Stimulated activated CD8-positive, alpha-beta memory T cell treated with anti-CD3 and anti-CD28 coated beads, Interleukin-15, amount 100 ng/mL, for 24 hours (primary cell): ENCODE measurements around the gene FBXL13.
A peak's percentile ranks its signal among the peaks of the same experiment; 100 is the strongest.
"Not testable (repeated sequence)": the region's sequence is repeated elsewhere in the genome, so short reads cannot be mapped to it uniquely, and the experiment has no call there.

Experiments
- DNase-seq: peaks from one replicate; pipeline ENCODE4 v3.0.0-alpha.2; 2020; ENCODE audit warnings: low read depth

Gene FBXL13

DNA sequence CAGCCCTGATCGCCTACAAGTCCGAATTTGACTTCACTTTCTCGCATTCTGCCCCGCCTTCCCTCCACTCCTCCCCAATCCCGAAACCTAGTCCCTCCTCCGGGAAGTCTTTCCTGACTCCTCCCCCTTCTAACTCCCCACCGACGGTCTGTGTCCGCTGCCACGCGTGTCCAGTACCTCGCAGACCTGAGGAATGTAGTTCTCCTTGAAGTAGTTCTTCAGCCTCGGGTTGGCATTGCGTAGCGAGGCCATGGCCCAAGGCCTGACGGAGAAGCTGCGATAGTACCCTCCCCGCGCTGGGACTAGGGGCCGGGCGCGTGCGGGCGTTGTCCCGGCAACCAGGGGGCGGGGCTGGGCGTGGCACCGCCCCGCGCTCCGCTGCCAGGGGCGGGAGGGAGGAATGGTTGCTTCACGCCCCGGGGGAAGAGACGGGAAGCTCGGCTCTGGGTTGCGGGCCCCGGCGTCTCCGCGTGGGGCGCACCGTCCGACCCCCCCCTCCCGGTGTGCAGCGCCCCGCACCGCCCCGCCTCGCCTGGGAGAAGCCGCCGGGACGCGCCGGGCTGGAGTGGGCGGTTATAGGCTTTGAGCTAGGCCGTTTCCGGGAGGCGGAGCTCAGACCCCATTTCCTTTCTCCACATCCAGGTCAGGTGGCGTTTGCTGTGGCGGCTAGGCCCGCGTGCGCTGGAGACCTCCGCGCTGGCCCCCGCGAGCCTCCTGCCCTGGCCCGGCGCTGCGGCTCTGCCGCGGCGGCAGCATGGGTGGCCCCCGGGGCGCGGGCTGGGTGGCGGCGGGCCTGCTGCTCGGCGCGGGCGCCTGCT lies at the start of gene FBXL13, which contains the start of gene ARMC10:
FBXL13 (minus strand) TSS at position 278 of the 818 bp plus-strand sequence.
ARMC10 (plus strand) TSS at position 622 of the 818 bp plus-strand sequence; CDS start at position 755, 133 bp downstream.
- DNase-seq = peak; percentile 84

DNA sequence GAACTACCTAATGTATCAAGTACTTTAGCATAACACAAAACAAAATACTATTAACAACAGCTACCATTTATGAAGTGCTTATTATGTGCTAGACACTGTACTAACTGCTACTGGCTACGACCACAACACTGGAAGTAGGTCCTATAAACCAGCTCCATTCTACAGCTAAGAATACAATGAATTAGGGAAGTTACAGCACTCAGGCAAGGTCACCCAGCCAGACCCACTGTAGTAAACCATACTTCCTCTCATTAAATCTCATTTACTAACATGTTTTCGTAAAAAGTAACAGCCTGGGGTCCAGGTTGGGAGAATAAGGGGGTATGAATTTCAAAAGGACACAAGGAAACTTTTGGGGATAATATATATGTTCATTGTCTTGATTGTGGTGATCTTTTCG lies 48.9 kb upstream of the FBXL13 start:
- DNase-seq = no peak

DNA sequence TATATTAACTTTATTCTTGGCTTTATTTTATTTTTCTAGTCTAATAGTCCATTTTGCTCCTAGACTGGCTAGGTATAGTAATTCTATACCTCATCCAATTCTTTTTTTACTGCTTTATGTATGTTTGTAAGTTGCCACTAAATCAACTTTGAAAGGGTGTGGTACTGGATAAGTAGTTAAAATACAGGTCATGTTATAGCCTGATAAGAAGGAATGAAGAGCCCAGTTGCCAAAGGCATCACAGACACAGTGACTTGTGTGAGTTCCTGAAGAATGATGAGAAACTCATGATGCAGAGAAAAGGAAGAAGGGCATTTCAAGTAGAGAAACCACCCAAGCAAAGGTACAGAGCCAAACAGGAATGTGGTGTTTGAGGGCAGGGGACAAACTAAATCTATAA lies 47.0 kb upstream of the FBXL13 start:
- DNase-seq = no peak

DNA sequence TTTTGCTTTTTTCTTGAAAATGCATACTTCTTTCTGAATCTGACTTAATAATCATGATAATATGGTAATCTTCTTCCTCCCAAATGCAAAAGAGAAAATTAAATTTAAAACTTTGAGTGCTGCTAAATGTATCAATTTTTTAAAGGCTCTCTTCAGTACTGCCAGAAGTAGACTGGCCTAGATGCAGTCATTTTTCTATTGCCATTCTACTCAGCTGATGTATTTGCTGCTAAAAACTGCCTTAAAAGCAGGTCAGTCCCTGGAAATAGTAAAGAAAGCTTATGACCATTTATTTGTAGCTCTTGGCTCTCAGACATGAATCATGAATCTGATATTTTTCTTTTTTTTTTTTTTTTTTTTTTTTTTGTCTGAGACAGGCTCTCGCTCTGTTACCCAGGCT lies 45.8 kb upstream of the FBXL13 start:
- DNase-seq = no peak

DNA sequence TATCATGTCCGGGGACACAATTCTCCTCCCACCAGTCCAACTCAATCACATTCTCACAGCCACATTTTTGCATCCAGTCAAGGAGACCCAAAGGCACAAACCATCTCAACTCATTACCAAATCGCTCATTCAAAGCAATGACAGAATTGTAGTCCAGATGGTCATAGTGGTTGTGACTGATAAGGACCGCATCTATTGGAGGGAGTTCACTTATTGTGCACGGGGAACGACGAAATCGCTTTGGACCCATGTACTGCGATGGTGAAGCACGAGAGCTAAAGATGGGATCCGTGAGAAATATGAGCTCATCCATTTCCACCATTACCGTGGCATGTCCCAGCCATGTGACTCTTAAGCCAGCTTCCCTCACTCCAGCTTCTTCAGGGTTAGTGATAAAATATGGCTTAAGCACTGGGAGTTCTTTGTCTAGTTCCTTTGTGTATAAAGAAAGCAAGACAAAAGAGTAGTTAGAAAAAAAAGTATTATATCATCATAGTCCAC lies 45.2 kb upstream of the FBXL13 start:
- DNase-seq = no peak

DNA sequence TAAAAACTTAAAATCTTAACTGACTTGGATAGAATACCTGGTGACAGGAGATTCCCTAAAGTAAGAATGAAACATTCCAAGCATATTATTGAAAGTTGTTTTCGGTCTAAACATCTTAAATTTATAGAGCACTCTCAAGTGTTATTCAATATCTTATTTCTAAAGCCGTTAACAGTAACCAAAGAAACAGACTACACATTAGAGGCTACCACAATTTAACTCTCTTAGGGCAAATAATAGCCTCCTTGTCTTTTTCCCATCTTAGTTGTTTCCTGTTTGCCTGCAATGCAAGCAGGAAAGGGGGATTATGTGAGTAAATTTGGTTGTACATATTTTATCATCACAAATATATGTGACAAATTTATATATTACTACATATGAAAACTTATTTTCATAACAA lies 42.9 kb upstream of the FBXL13 start:
- DNase-seq = no peak

DNA sequence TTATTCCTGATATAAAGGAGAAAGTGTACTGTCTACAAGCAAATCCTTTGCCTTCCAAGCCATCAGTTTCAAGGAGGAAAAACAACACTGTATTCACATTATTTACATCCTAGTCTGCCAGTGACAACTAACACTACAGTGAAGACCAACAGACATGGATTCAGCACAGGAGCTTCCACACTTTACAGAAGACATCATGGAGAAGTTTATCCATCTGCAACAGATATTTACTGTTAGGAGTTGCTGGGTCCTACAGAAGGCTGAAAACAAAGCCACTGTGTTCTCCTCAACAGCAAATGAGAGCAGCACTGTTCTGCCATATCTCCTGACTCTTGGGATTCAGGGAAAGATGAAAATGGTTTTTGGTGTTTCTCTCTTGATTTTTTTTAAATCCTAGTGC lies 42.4 kb upstream of the FBXL13 start:
- DNase-seq = no peak

DNA sequence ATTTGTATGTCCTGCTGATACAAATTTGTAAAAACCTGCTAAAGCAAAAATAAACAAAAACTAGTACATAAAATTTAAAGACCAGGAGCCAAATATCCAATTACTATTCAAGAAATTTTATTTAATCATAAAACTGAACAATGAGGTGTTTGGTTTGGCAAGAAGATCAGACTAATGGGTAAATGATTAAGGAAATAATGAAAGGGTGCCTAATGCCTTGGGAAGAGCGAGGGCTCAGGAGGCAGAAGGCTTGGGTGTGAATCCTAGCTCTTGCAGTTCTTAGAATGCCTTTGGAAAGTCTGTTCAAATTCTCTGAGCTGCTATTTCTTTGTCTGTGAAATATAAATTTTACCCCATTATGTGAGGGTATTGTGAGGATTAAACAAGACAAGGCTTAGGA lies 41.9 kb upstream of the FBXL13 start:
- no peak for DNase-seq

DNA sequence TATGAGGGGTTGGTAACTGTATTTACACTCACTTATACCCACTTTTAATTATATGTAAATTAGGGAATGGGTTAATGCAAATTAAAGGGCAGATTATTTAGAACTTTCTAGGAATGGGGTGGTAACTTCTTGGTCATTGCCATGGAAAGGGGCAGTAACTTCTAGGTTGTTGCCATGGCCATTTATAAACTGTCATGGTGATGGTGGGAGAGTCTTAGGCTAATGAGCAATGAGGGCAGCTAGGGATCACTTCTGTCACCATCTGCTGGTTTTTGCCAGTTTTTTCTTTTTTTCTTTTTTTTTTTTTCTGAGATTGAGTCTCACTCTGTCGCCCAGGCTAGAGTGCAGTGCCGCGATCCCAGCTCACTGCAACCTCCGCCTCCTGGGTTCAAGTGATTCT lies 41.2 kb upstream of the FBXL13 start:
- DNase-seq = no peak

DNA sequence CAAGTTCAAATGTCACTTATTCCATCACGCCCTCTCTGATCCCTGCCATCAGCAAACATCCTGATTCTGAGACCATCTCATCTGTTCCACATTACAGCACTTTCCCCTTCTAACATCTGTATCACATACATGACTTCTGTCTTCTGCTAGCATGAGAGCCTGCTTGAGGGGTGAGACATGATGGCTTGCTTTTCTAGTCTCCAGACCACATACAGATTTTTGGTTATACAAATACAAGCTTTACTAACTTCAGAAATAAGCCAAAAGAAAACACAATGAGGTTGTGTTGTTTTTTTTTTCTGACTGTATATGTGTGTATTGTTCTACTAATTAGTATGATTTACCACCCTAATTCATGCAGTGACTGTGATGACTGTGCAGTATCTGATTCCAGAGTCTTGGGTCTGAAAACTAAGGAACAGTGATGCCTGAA lies 40.0 kb upstream of the FBXL13 start:
- DNase-seq = no peak

DNA sequence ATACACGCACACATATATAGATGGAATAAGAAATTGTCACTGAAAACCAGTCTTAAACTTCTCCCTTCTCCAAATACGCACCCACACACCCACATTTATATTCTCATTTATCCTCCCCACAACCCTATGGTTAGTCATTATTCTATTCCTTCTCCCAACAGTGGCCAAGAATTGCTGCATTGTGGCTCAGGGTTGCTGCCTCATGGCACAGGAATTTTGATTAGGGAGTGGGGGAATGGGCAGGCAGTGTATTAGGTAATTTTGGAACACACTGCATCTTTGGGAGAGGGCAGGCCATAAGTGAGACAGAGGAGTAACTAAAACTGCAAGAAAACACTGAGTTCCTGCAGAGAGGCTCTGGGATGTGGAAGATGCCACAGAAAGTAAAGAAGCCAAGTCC lies 38.6 kb upstream of the FBXL13 start:
- no peak for DNase-seq

DNA sequence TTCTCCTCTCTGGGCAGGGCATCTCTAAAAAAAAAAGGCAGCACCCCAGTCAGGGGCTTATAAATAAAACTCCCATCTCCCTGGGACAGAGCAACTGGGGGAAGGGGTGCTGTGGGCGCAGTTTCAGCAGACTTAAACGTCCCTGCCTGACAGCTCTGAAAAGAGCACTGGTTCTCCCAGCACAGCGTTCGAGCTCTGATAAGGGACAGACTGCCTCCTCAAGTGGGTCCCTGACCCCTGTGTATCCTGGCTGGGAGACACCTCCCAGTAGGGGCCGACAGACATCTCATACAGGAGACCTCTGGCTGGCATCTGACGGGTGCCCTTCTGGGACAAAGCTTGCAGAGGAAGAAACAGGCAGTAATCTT lies 32.1 kb upstream of the FBXL13 start:
- DNase-seq = not testable (repeated sequence)

DNA sequence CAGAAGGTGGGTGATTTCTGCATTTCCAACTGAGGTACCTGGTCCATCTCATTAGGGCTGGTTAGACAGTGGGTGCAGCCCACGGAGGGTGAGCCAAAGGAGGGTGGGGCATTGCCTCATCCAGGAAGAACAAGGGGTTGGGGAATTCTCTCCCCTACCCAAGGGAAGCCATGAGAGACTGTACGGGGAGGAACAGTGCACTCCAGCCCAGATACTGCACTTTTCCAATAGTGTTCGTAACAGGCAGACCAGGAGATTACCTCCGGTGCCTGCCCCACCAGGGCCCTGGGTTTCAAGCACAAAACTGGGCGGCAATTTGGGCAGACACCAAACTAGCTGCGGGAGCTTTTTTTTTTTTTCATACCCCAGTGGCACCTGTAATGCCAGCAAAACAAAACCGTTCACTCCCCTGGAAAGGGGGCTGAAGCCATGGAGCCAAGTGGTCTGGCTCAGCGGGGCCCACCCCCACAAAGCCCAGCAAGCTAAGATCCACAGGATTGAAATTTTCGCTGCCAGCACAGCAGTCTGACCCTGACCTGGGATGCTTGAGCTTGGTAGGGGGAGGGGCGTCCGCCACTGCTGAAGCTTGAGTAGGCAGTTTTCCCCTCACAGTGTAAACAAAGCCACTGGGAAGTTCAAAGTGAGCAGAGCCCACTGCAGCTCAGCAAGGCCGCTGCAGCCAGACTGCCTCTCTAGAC lies 31.6 kb upstream of the FBXL13 start:
- no peak for DNase-seq

DNA sequence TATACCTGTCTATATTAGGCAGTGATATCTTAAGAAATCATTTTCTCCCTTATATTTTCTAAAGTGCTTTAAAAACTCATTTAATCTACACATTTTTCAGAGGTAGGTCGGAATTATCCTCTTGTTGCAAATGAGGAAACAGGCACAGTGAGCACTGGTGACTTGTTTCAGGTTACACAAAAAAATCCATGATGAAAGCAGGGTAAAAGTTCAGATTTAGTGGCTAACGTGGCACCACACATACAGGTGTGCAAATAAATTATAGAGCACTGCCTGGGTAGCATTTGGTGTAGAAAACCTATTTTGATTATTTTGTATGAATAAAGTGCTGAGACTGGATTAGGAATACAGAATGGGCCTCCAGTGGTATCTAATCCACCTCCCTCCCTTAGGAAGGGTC lies 26.9 kb upstream of the FBXL13 start:
- no peak for DNase-seq

DNA sequence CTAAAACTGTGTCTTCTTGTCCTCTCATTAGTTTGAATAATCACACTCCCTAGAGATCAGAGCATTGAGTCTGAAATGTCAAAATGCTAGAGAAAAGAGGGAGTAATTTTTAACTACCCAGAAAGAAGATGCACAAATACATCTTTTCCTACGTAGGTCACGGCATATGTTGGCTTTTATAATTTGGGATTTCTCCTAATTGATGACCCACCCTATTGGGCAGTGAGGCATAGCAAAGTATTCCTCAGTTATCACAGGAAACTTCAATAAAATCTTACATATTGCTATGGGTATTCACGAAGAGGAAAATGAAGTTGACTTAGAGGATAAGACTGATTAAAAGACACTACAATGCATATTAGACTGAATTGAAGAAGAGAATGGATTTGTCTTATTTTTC lies 25.8 kb upstream of the FBXL13 start:
- DNase-seq = no peak

DNA sequence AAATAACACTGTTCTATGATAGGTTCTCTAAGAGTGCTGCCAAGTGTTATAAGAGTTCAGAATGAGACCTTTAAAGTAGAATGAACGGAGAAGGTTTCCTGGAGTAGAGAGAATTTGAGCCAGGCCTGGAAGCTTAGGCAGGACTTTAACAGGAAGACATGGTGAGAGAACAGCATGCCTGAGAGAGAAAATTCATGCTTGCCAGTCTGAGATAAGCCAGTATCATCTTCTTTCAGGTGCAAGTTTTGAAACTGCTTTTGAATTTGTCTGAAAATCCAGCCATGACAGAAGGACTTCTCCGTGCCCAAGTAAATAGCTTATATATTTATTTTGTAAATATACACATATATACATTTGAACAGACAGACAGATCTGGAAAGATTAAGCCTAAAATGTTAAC lies 22.4 kb upstream of the FBXL13 start:
- no peak for DNase-seq

DNA sequence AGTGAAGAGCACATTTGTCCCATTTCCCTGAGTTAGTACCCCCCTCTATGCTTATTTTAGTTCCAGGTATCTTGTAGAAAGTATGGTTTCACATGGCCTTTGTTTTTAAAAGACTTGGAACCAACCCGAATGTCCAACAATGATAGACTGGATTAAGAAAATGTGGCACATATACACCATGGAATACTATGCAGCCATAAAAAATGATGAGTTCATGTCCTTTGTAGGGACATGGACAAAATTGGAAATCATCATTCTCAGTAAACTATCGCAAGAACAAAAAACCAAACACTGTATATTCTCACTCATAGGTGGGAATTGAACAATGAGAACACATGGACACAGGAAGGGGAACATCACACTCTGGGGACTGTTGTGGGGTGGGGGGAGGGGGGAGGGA lies 21.0 kb upstream of the FBXL13 start:
- not testable (repeated sequence) for DNase-seq

DNA sequence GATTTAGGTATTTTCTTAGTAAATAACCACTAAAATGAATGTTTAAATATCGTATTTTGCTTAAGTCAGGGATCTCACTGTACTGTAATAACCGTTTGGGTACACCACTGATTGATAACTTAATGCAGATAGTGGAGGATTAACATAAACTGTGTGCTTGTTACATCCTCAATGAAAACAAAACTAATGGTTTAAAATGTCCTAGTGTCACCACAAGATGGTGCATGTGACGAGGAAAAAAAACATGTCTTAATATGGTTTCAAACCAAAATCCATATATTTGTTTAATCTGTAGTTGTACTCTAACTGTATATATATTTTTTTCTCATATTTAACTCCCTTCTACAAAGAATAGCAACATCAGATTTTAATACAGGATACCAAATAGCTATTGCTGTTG lies 19.5 kb upstream of the FBXL13 start:
- no peak for DNase-seq

DNA sequence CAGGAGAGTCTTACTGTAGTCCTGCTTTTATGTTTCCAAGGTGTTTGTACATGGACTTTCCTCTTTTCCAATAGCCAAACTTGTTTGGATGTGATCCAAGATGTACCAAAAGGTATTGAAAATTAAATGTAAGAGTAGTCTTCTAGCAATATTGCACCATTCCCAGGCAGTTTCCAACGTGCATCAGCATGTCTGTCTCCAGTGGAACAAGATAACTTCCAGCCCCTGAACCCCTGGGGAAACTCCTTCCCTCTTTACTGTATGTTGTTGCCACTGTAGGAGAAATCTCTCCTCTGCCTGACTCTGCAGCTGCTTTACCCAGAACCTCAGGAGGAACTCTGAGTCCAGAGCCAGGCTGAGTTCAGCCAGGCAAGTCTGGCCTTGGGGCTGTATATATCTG lies 18.8 kb upstream of the FBXL13 start:
- no peak for DNase-seq

DNA sequence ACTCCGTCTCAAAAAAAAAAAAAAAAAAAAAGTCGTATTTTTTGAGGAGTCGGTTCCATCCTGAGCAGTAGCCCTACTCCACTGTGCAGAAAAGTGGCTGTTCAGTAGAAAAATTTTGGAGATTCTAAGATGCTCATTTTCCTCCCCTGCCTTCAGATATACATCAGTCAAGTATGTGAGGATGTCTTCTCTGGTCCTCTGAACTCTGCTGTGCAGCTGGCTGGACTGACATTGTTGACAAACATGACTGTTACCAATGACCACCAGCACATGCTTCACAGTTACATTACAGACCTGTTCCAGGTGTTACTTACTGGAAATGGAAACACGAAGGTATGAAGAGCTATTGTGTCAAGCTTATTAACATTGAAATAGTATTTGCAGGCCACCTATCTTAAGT lies 17.7 kb upstream of the FBXL13 start:
- DNase-seq = not testable (repeated sequence)

DNA sequence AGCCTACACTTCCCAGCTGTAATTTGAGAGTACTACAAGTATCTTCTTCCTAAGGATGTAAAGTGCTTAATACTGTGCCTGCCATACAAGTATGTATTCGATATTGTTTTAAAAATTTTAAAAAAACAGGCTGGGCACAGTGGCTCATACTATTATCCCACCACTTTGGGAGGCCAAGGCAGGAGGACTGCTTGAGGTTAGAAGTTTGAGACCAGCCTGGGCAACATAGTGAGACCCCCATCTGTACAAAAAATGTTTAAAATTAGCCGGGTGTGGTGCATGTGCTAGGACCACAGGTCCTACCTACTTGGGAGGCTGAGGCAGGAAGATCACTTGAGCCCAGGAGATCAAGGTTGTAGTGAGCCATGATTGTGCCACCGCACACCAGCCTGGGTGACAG lies 8.6 kb upstream of the FBXL13 start:
- no peak for DNase-seq

DNA sequence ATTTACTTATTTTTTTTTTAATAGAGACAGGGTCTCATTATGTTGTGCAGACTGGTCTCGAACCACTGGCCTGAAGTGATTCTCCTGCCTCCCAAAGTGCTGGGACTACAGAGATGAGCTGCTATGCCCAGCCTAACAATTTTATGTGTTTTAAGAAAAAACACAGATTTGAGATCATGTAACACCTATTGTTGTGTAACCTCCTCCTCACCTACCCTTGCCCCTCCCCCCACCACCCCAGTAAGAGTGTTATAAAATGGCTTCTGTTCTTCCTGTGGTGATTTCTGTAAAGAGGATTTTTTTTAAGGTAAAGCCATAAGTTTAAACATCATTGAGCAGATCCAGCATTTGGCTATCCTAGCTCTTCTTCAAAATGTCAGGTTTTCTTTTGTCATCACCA lies 7.9 kb upstream of the FBXL13 start:
- no peak for DNase-seq

DNA sequence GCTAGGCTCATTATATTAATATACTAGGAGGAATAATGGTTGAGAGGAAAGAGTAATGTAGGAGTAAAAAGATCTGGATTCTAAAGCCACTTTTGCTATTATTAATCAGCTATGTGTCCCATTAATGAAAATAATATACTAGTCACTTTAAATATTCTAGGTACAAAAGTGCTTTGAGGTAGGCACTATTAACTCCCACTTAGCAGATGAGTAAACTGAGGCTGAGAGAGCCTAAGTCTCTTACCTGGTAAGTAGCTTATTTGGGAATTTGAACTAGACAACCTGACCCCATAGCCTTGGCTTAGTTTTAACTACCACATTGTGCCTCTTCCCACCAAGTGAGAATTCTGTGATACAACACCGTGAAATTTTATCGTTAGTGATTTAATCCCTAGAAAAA lies 6.3 kb upstream of the FBXL13 start:
- DNase-seq = no peak
